HFF-Myc (cell line): Measurements from ENCODE around the gene XYLB.

ENCODE experiments used
- DNase-seq: peaks from one replicate; pipeline ENCODE4 v3.0.0-alpha.2; 2011; ENCODE audit warnings: low read depth; ENCODE audit errors: extremely low read depth
- H3K4me3 ChIP-seq: replicated peaks from 2 replicates; pipeline ENCODE4 v1.5.1; 2011; ENCODE audit warnings: low read depth, mild to moderate bottlenecking, control low read depth, low read length
- TF ChIP-seq, protein P1 (sequence below): IDR thresholded peaks from 2 replicates; pipeline ENCODE4 v1.5.1; 2012; ENCODE audit warnings: mild to moderate bottlenecking, low read depth, low read length, control low read depth; ENCODE audit errors: missing control alignments

XYLB gene

DNA sequence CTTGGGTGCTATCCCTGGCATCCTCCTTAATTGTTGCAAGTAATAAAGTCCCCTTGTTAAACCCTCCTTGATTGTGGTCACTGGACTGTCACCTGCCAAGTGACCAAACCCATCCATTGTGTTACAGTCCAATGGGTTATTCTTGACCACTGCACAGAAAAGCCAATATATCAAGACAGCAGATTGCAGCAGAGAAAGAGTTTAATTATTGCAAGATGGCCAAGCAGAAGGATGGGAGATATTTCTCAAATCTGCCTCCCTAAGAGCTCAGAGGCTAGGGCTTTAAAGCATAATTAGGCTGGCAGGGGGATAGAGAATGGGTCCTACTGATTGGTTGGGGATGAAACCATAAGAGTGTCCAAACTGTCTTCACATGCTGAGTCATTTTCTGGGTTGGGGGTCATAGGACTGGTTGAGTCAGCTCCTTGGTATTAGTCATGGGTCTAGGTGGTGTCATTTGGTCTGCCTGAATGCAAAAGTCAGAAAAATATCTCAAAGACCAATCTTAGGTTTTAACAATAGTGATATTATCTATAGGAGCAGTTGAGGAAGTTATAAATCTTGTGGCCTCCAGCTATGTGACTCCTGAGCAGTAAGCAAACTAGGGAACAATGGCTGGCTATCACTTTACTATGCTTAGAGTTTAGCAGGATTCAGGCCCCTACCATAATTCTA, 19.1 kb upstream of the XYLB start:
- DNase-seq: no peak
- TF ChIP-seq, protein P1, sequence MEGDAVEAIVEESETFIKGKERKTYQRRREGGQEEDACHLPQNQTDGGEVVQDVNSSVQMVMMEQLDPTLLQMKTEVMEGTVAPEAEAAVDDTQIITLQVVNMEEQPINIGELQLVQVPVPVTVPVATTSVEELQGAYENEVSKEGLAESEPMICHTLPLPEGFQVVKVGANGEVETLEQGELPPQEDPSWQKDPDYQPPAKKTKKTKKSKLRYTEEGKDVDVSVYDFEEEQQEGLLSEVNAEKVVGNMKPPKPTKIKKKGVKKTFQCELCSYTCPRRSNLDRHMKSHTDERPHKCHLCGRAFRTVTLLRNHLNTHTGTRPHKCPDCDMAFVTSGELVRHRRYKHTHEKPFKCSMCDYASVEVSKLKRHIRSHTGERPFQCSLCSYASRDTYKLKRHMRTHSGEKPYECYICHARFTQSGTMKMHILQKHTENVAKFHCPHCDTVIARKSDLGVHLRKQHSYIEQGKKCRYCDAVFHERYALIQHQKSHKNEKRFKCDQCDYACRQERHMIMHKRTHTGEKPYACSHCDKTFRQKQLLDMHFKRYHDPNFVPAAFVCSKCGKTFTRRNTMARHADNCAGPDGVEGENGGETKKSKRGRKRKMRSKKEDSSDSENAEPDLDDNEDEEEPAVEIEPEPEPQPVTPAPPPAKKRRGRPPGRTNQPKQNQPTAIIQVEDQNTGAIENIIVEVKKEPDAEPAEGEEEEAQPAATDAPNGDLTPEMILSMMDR: no peak

DNA sequence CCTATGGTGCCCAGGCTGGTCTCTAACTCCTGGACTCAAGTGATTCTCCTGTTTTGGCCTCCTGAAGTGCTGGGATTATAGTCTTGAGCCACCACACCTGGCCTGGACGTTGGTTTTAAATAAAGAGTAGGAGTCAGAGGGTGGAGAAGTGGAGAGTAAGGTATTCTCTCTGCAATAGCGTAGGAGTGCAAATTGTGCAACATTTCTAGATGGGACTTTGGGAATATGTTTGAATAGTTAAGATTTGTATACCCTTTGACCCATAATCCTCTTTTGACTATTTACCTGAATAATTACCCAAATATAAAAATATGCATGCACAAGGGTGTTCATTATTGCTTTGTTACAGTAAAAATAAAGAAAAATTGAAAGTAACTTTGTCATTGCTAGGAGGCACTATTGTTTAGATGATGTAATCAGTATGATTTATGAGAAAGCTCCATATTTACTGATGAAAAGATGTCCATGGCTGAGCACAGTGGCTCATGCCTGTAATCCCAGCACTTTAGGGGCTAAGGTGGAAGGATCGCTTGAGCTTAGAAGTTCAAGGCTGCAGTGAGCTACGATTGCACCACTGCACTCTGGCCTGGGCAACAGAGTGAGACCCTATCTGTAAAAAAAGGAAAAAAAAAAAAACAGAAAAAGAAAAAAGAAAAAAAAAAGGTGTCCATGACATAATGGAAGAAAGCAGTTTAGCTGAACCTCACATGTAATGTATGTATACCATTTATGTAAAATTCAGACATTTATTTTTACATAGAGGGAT, 15.1 kb upstream of the XYLB start:
- DNase-seq: no peak
- no peak overlapping the region for H3K4me3 ChIP-seq
- TF ChIP-seq, protein P1: no peak

More for the DNA sequence above, 19.1 kb upstream of the XYLB start:
- no peak overlapping the region for H3K4me3 ChIP-seq

DNA sequence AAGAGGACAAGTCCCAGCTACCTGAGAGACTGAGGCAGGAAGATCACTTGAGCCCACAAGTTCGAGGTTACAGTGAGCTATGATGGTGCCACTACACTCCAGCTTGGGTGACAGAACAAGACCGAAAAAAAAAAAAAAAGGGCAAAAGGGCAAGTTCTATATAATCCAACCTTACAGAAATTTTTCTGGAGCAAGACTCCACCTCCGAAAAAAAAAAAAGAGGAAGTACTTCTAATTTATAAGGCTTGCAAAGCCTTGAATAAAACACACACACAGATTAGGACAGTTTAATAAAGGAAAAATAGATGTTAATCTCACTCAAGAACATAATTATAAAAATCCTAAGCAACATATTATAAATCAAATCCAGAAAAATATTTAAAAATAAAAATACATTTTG, 14.4 kb upstream of the XYLB start:
- H3K4me3 ChIP-seq: no peak overlapping the region
- no peak for DNase-seq
- TF ChIP-seq, protein P1: no peak

DNA sequence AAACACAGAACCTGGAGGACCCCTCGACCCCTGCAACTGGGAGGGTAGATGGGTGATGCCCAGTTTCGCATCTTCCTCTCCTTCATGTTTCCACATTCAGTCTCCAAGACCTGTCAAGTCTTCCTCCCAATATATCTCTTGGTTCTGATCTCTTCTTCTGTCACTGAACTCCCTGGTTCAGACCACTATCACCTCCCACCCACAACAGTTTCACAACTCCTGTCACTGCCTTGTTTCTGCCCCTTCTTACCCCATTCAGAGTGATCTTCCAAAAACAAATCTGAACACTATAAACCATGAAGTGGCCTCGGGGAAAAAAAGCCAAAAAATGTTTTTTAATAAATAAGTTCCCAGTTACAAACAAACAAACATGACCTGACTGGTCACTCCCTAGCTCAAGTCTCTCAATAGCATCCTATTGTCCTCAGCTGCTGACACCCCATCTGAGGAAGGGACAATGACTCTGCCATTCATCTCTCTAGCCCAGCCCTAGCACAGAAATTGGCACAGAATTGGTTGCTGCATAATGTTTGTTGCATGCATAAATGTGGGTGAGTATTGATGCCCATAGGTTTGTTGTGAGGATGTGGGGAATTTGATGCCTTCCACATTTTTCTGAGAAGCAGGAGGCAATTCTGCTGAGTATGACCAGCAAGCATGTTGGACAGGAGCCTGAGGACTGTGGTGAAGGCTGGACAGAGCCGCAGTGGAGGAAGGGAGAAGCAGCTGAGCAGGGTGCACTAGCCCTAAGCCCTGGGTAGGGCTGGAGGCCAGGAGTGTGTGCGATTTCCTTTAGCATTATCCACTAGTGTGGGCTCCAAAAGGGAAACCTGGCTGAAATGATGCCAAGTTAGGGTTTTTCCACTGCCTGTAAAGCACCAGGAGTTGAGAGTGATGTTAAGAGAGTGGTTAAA, 12.2 kb upstream of the XYLB start:
- DNase-seq: no peak
- TF ChIP-seq, protein P1: no peak
- no peak overlapping the region for H3K4me3 ChIP-seq

DNA sequence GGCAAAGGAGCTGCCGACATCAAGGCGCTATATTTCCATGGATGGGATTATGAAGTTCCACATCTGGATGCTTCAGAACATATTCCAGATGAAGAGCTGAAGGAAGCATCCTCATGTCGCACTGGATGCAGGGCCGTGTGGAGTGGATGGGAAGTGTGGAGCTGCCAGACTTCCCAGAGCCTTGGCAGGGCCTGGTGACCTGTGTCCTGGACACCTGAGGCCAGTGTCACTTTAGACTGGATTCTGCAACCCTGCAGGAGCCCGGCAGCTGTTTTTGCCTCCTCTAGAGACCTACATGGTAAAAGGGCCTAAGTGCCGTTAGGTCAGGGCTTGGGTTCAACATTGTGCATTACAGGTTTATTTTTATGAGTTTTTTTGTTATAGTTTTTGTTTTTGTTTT, 11.3 kb upstream of the XYLB start:
- TF ChIP-seq, protein P1: no peak
- no peak overlapping the region for H3K4me3 ChIP-seq
- no peak for DNase-seq

DNA sequence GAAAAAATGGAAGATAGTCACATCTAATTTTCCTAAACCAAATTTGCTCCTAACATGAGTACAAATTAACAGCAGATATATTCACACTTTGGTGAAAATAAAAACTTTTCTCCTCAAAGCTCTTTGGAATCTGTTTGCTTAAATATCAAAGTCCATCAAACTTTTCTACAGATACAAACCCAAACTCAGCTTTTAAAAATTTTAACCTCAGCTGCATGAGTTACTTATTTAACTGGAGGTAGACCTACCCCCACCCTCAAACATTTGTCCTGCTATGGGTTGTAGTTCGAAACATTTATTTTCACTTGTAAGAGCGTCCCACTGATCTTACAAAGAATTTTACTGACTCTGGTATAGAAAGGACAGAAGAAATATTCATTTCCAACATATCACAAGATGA, 8.9 kb upstream of the XYLB start:
- no peak overlapping the region for H3K4me3 ChIP-seq
- TF ChIP-seq, protein P1: no peak
- no peak for DNase-seq
